ENCODE results near the gene MLH3. TPM values are rescaled to one million over a fixed set of nuclear protein-coding genes. Genes with fewer than 3 reads are reported as not detected.

Gene MLH3
- total RNA-seq, 1 donor from 2014 or later: 17.2 TPM

DNA sequence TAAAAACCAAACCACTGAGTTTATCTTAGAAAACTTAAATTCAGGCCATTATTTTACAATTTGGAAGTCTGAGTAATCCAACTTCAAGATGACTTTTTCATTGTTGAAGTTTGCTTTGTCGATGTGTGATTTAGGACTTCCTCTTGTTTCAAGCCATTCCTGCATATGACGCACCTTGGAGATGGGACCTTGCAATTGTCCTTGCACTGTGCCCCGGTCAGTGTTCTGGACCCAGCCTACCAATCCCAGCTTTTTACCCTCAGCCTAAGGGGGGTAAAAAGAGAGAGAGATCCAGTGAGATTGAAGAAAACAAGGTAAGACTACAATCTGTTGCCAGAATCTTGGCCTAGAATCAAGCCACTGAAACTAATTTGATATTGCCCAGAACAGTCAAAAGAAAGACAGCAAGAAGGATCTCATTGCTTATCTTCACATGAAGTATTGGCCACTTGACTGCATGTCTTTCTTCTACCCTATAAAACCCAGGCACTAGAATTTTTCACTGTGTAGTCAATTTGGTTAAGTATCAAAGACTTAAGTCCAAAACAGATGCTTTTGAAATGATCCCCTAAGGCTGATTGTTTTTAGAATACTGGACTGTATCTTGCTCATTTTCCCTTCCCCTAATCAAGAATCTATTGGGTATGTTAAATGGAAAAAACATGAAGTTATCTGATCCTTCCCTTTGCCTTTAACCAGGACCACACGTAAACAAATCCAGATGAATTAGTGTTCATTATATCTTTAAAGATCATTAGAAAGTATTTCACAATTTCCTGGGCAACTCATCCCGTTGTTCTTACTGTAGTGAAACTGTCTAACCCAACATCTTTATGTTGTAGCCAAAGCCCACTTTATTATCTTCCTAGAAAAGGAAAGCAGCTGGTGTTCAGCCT is 2.4 kb upstream of the MLH3 start:
- no peak for DNase-seq (ENCODE audit: low spot score)
- Mint-ChIP-seq H3K27me3 (ENCODE audit: unreplicated experiment) (peaks cover 3% of the 10 kb centered on the region), H3K4me1 (ENCODE audit: unreplicated experiment) (peaks cover 5% of the 10 kb centered on the region), H3K9me3 (ENCODE audit: unreplicated experiment) (no peaks in the 10 kb centered on the region), H3K4me3 (ENCODE audit: unreplicated experiment) (no peak overlapping the region), H3K27ac (ENCODE audit: unreplicated experiment) (peak overlapping the region; percentile 16), H3K36me3 (ENCODE audit: low read depth, unreplicated experiment) (no peaks in the 10 kb centered on the region)
- TF ChIP-seq, protein P1, sequence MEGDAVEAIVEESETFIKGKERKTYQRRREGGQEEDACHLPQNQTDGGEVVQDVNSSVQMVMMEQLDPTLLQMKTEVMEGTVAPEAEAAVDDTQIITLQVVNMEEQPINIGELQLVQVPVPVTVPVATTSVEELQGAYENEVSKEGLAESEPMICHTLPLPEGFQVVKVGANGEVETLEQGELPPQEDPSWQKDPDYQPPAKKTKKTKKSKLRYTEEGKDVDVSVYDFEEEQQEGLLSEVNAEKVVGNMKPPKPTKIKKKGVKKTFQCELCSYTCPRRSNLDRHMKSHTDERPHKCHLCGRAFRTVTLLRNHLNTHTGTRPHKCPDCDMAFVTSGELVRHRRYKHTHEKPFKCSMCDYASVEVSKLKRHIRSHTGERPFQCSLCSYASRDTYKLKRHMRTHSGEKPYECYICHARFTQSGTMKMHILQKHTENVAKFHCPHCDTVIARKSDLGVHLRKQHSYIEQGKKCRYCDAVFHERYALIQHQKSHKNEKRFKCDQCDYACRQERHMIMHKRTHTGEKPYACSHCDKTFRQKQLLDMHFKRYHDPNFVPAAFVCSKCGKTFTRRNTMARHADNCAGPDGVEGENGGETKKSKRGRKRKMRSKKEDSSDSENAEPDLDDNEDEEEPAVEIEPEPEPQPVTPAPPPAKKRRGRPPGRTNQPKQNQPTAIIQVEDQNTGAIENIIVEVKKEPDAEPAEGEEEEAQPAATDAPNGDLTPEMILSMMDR (IDR thresholded peaks at IDR 0.05; ENCODE audit: unreplicated experiment): no peak

DNA sequence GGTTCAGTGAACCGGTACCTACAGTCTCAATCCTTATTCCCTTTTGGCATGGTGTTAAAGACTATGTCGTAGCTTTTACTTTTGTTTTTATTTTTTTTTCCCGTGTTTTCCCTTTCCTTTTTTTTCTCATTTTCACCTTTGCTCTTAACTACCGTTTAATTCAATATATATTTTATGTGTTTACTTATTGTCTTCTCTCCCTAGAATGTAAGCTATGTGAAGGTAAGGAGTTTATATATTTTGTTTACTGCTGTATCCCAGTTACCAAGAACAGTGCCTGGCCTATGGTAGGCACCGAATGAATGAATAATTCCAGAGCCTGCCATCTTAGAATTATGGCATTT is 261 bp upstream of the MLH3 start:
- Mint-ChIP-seq H3K4me1 (ENCODE audit: unreplicated experiment) (peaks cover 5% of the 10 kb centered on the region), H3K27me3 (ENCODE audit: unreplicated experiment) (peaks cover 3% of the 10 kb centered on the region), H3K36me3 (ENCODE audit: low read depth, unreplicated experiment) (no peaks in the 10 kb centered on the region), H3K27ac (ENCODE audit: unreplicated experiment) (peak overlapping the region; percentile 88), H3K9me3 (ENCODE audit: unreplicated experiment) (no peaks in the 10 kb centered on the region), H3K4me3 (ENCODE audit: unreplicated experiment) (peak overlapping the region; percentile 93)
- DNase-seq (ENCODE audit: low spot score): no peak
- TF ChIP-seq, protein P1 (IDR thresholded peaks at IDR 0.05; ENCODE audit: unreplicated experiment): no peak

DNA sequence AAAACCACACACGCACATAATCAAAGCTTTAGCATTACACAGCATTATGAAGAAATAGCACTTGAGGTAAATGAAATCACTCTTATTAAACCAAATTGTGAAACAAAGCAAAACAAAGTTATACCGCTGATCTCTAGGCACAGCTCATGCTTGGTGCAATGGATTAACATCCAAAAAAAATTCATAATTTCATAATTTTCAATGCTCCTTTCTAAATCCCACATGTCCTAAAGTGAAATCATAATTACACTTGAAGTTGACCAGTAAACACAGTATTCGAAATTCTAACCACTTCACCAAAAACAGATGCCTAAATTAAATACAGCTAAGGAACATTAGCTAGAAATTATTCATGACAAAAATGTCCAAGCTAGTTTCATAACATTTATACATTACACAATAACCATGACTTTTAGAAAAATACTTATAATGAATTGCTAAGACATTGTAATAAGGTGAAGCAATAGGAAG is 1.5 kb downstream of the MLH3 start:
- Mint-ChIP-seq H3K9me3 (ENCODE audit: unreplicated experiment) (no peaks in the 10 kb centered on the region), H3K4me3 (ENCODE audit: unreplicated experiment) (peak overlapping the region; percentile 7), H3K4me1 (ENCODE audit: unreplicated experiment) (peaks cover 5% of the 10 kb centered on the region), H3K27ac (ENCODE audit: unreplicated experiment) (no peak overlapping the region), H3K27me3 (ENCODE audit: unreplicated experiment) (peaks cover 3% of the 10 kb centered on the region), H3K36me3 (ENCODE audit: low read depth, unreplicated experiment) (no peaks in the 10 kb centered on the region)
- TF ChIP-seq, protein P1 (IDR thresholded peaks at IDR 0.05; ENCODE audit: unreplicated experiment): no peak
- no peak for DNase-seq (ENCODE audit: low spot score)

DNA sequence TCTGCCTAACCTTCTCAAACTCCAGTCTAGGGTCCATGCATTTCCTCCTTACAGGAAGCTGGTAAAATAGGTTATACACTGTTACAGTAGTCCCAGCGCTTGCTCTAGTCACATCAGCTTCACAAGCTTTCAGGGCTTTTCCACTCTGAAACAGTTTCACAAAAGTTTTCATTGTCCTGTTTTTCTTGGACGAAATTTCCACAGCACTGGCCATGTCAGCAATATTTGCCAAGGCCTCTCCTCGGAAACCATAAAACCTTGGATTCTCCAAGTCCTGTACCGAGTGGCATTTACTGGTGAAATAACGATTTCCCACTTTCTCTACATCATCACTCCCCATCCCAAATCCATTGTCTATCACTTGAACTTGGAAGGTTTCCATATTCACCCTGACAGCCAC is 2.1 kb downstream of the MLH3 start:
- Mint-ChIP-seq H3K4me3 (ENCODE audit: unreplicated experiment) (no peak overlapping the region), H3K9me3 (ENCODE audit: unreplicated experiment) (no peaks in the 10 kb centered on the region), H3K4me1 (ENCODE audit: unreplicated experiment) (peaks cover 5% of the 10 kb centered on the region), H3K36me3 (ENCODE audit: low read depth, unreplicated experiment) (no peaks in the 10 kb centered on the region), H3K27ac (ENCODE audit: unreplicated experiment) (no peak overlapping the region), H3K27me3 (ENCODE audit: unreplicated experiment) (peaks cover 3% of the 10 kb centered on the region)
- TF ChIP-seq, protein P1 (IDR thresholded peaks at IDR 0.05; ENCODE audit: unreplicated experiment): no peak
- no peak for DNase-seq (ENCODE audit: low spot score)

DNA sequence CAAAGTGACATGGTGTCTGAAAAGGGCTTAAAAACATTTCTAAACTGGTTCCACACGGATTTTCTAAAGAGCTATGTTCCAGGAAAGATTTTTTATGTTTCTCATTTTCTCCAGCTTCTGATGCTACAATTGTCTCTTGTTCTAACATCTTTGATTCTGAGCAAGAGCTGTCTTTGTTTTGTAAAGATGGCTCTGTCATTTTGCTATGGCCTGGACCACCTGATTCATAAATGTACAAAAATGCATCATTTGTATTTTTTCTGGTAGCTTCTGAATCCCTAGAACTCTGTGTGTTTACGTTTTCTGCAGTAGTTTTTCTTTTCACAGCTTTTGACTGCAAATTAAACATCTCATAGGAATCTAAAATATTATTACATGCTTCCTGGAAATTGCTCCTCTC is 3.2 kb downstream of the MLH3 start:
- Mint-ChIP-seq H3K27me3 (ENCODE audit: unreplicated experiment) (peaks cover 3% of the 10 kb centered on the region), H3K4me1 (ENCODE audit: unreplicated experiment) (peaks cover 5% of the 10 kb centered on the region), H3K27ac (ENCODE audit: unreplicated experiment) (no peak overlapping the region), H3K4me3 (ENCODE audit: unreplicated experiment) (no peak overlapping the region), H3K36me3 (ENCODE audit: low read depth, unreplicated experiment) (no peaks in the 10 kb centered on the region), H3K9me3 (ENCODE audit: unreplicated experiment) (no peaks in the 10 kb centered on the region)
- TF ChIP-seq, protein P1 (IDR thresholded peaks at IDR 0.05; ENCODE audit: unreplicated experiment): no peak
- DNase-seq (ENCODE audit: low spot score): no peak
